Midbrain (tissue), 1 donor: Measurements from ENCODE around the gene UQCC2.

Experiments
- DNase-seq: peaks from one replicate; lab custom pipeline; 2025; lab: John Stamatoyannopoulos, UW

UQCC2 gene

GRCh38 chr6:33690766-33691165 lies 20.7 kb downstream of the UQCC2 start:
- DNase-seq: no peak

GRCh38 chr6:33689879-33690278 lies 21.6 kb downstream of the UQCC2 start:
- no peak for DNase-seq

GRCh38 chr6:33689148-33689494 lies 22.4 kb downstream of the UQCC2 start:
- no peak for DNase-seq

GRCh38 chr6:33688451-33689147 lies 22.9 kb downstream of the UQCC2 start:
- DNase-seq: no peak

GRCh38 chr6:33688006-33688405 lies 23.5 kb downstream of the UQCC2 start:
- DNase-seq: no peak

- no peak for DNase-seq
These were observed 24.2 kb downstream of the UQCC2 start for GRCh38 chr6:33686981-33687975.

- no peak for DNase-seq
These were observed 25.1 kb downstream of the UQCC2 start for GRCh38 chr6:33686225-33686924.

- no peak for DNase-seq
These were observed 25.9 kb downstream of the UQCC2 start for GRCh38 chr6:33685411-33686224.

- DNase-seq: no peak
These were observed 26.5 kb downstream of the UQCC2 start for GRCh38 chr6:33684983-33685382.

GRCh38 chr6:33684428-33684896 lies 27.0 kb downstream of the UQCC2 start:
- DNase-seq: no peak

- no peak for DNase-seq
These were observed 27.7 kb downstream of the UQCC2 start for GRCh38 chr6:33683576-33684427.

- peak; percentile 60 for DNase-seq
These were observed 28.4 kb downstream of the UQCC2 start for GRCh38 chr6:33683051-33683571.

GRCh38 chr6:33682341-33682740 lies 29.2 kb downstream of the UQCC2 start:
- DNase-seq: no peak

GRCh38 chr6:33679761-33680160 lies 31.7 kb downstream of the UQCC2 start:
- DNase-seq: no peak

- no peak for DNase-seq
These were observed 32.5 kb downstream of the UQCC2 start for GRCh38 chr6:33678932-33679490.

- no peak for DNase-seq
These were observed 33.1 kb downstream of the UQCC2 start for GRCh38 chr6:33678233-33678931.

- DNase-seq: no peak
These were observed 33.8 kb downstream of the UQCC2 start for GRCh38 chr6:33677689-33678088.

- DNase-seq: no peak
These were observed 34.3 kb downstream of the UQCC2 start for GRCh38 chr6:33677143-33677660.
